WTC11 (cell line): ENCODE results near the gene CRYGS. TPM values are rescaled to one million over a fixed set of nuclear protein-coding genes. Genes with fewer than 3 reads are reported as not detected.
"Not testable (repeated sequence)": the region's sequence is repeated elsewhere in the genome, so short reads cannot be mapped to it uniquely, and the experiment has no call there.

Experiments
- ATAC-seq: fragments of 200-7000 bp; cut with Tn5 transposase; 2 replicates; pipeline ENCODE4 v1.10.0; 2021; ENCODE audit warnings: mild to moderate bottlenecking, moderate library complexity
- CTCF ChIA-PET: fragments of 300-600 bp; sonication (Branson Sonifier 250); formaldehyde crosslinking; loops from one replicate; lab custom pipeline; 2021; ENCODE audit warnings: antibody characterized with exemption; lab: Charles Lee
- POLR2A ChIA-PET: fragments of 350-600 bp; sonication (Branson Sonifier 250); formaldehyde crosslinking; loops from one replicate; lab custom pipeline; 2021; ENCODE audit warnings: antibody characterized with exemption; lab: Charles Lee
- DNase-seq: peaks from one replicate; pipeline ENCODE4 v3.0.0; 2021; ENCODE audit warnings: low spot score
- H3K27ac Mint-ChIP-seq: 2 replicates; pipeline ENCODE4 v1.8.0; 2021; ENCODE audit warnings: mixed read lengths
- H3K27me3 Mint-ChIP-seq: 2 replicates; pipeline ENCODE4 v1.8.0; 2021; ENCODE audit warnings: low read depth, mild to moderate bottlenecking, moderate library complexity, mixed read lengths
- H3K36me3 Mint-ChIP-seq: 2 replicates; pipeline ENCODE4 v1.8.0; 2021; ENCODE audit warnings: mixed read lengths
- H3K4me1 Mint-ChIP-seq: 2 replicates; pipeline ENCODE4 v1.8.0; 2022; ENCODE audit warnings: mixed read lengths
- H3K4me3 Mint-ChIP-seq: 2 replicates; pipeline ENCODE4 v1.8.0; 2021; ENCODE audit warnings: mild to moderate bottlenecking, moderate library complexity, mixed read lengths
- H3K9me3 Mint-ChIP-seq: 2 replicates; pipeline ENCODE4 v1.8.0; 2021; ENCODE audit warnings: mixed read lengths
- AFF4 ChIP-seq: sonication (generic); formaldehyde crosslinking; IDR thresholded peaks from 2 replicates; pipeline ENCODE4 v1.8.1; 2023; ENCODE audit warnings: mild to moderate bottlenecking, missing genetic modification reagents, borderline replicate concordance
- ATF1 ChIP-seq: sonication (generic); formaldehyde crosslinking; IDR thresholded peaks from 2 replicates; pipeline ENCODE4 v1.8.1; 2023; ENCODE audit warnings: mild to moderate bottlenecking, moderate library complexity, missing genetic modification reagents
- ATF3 ChIP-seq: sonication (generic); formaldehyde crosslinking; conservative IDR thresholded peaks from 2 replicates; pipeline ENCODE4 v1.8.1; 2022; ENCODE audit warnings: mild to moderate bottlenecking, missing genetic modification reagents
- CREM ChIP-seq: sonication (generic); formaldehyde crosslinking; IDR thresholded peaks from 2 replicates; pipeline ENCODE4 v1.8.1; 2022; ENCODE audit warnings: mild to moderate bottlenecking, missing genetic modification reagents, moderate library complexity
- FOXP4 ChIP-seq: sonication (generic); formaldehyde crosslinking; IDR thresholded peaks from 2 replicates; pipeline ENCODE4 v1.8.0; 2022; ENCODE audit warnings: mild to moderate bottlenecking, missing genetic modification reagents
- GABPB1 ChIP-seq: sonication (generic); formaldehyde crosslinking; IDR thresholded peaks from 2 replicates; pipeline ENCODE4 v1.8.1; 2023; ENCODE audit warnings: mild to moderate bottlenecking, missing genetic modification reagents
- GRHL2 ChIP-seq: fragments of 250-450 bp; sonication (Bioruptor Pico); IDR thresholded peaks from 2 replicates; pipeline ENCODE4 v1.8.0; 2022; ENCODE audit warnings: mild to moderate bottlenecking, moderate library complexity; ENCODE audit not compliant: insufficient replicate concordance, severe bottlenecking
- JAZF1 ChIP-seq: fragments of 250-450 bp; sonication (Bioruptor Pico); IDR thresholded peaks from 2 replicates; pipeline ENCODE4 v1.9.0; 2021; ENCODE audit warnings: moderate library complexity, mild to moderate bottlenecking, inconsistent platforms
- MAX ChIP-seq: sonication (generic); formaldehyde crosslinking; IDR thresholded peaks from 2 replicates; pipeline ENCODE4 v1.8.0; 2022; ENCODE audit warnings: mild to moderate bottlenecking, missing genetic modification reagents
- NFYB ChIP-seq: sonication (generic); formaldehyde crosslinking; conservative IDR thresholded peaks from 2 replicates; pipeline ENCODE4 v1.8.0; 2022; ENCODE audit warnings: low read depth, missing genetic modification reagents
- NR3C1 ChIP-seq: sonication (generic); formaldehyde crosslinking; conservative IDR thresholded peaks from 2 replicates; pipeline ENCODE4 v1.8.1; 2023; ENCODE audit warnings: low read depth, mild to moderate bottlenecking, missing genetic modification reagents
- RELA ChIP-seq: sonication (generic); formaldehyde crosslinking; IDR thresholded peaks from 2 replicates; pipeline ENCODE4 v1.8.1; 2022; ENCODE audit warnings: missing genetic modification reagents, mild to moderate bottlenecking, borderline replicate concordance
- SMAD3 ChIP-seq: sonication (generic); formaldehyde crosslinking; IDR thresholded peaks from 2 replicates; pipeline ENCODE4 v1.8.0; 2022; ENCODE audit warnings: missing genetic modification reagents, mild to moderate bottlenecking, borderline replicate concordance
- SMAD4 ChIP-seq: sonication (generic); formaldehyde crosslinking; IDR thresholded peaks from 2 replicates; pipeline ENCODE4 v1.8.0; 2022; ENCODE audit warnings: mild to moderate bottlenecking, missing genetic modification reagents
- USF2 ChIP-seq: sonication (generic); formaldehyde crosslinking; IDR thresholded peaks from 2 replicates; pipeline ENCODE4 v1.8.1; 2023; ENCODE audit warnings: mild to moderate bottlenecking, missing genetic modification reagents, moderate library complexity
- ZMAT4 ChIP-seq: fragments of 250-450 bp; sonication (Bioruptor Pico); IDR thresholded peaks from 2 replicates; pipeline ENCODE4 v1.9.0; 2021; ENCODE audit warnings: mild to moderate bottlenecking
- ZNF263 ChIP-seq: sonication (generic); formaldehyde crosslinking; IDR thresholded peaks from 2 replicates; pipeline ENCODE4 v1.8.1; 2022; ENCODE audit warnings: low read depth, mild to moderate bottlenecking, moderate library complexity, missing genetic modification reagents
- ZNF281 ChIP-seq: sonication (generic); formaldehyde crosslinking; IDR thresholded peaks from 2 replicates; pipeline ENCODE4 v1.8.0; 2023; ENCODE audit warnings: mild to moderate bottlenecking, missing genetic modification reagents
- ZSCAN18 ChIP-seq: fragments of 250-450 bp; sonication (Bioruptor Pico); IDR thresholded peaks from 2 replicates; pipeline ENCODE4 v2.1.2; 2022; ENCODE audit warnings: mild to moderate bottlenecking, moderate library complexity
- total RNA-seq: library from RNA; stranded (reverse); gene quantifications from 3 replicates; pipeline ENCODE4 v1.2.3, GENCODE V29; 2021

CRYGS gene
- total RNA-seq, 1 experiment from 2014 or later, result 1.7 TPM

GRCh38 chr3:186532598-186533072 is 11.5 kb downstream of the CRYGS start:
- DNase-seq, result no peak
- ChIA-PET POLR2A (interaction anchor here (0.6 kb wide), 1 partner anchor 920 kb away, joined by 3 read pairs; no protein-coding TSS in a partner anchor), CTCF (interaction anchor here (1.2 to 1.9 kb wide), 3 partner anchors 8 to 273 kb away, joined by 3 to 9 read pairs (median 6); no protein-coding TSS in a partner anchor)
- Mint-ChIP-seq H3K27ac (no peak overlapping the region), H3K9me3 (peaks cover 5% of the 10 kb centered on the region), H3K4me1 (peaks cover 17% of the 10 kb centered on the region), H3K27me3 (no peaks in the 10 kb centered on the region), H3K4me3 (no peak overlapping the region), H3K36me3 (no peaks in the 10 kb centered on the region)
- peak; percentile 39 for ATAC-seq
- TF ChIP-seq GRHL2 (CRISPR knock-in tag), result no peak
- no peak for TF ChIP-seq JAZF1 (CRISPR knock-in tag)

GRCh38 chr3:186531694-186532093 is 12.5 kb downstream of the CRYGS start:
- DNase-seq, H3K27me3 Mint-ChIP-seq, H3K4me3 Mint-ChIP-seq, H3K36me3 Mint-ChIP-seq, ATAC-seq, H3K9me3 Mint-ChIP-seq, H3K27ac Mint-ChIP-seq, POLR2A ChIA-PET: not testable (repeated sequence)
- CTCF ChIA-PET, result interaction anchor here (1.2 kb wide), 1 partner anchor 9 kb away, joined by 3 read pairs; no protein-coding TSS in a partner anchor
- peaks cover 17% of the 10 kb centered on the region for H3K4me1 Mint-ChIP-seq

GRCh38 chr3:186530415-186530814 is 13.8 kb downstream of the CRYGS start:
- no peaks in the 10 kb centered on the region for H3K36me3 Mint-ChIP-seq
- peak; percentile 65 for ATAC-seq
- POLR2A ChIA-PET, result no interaction called here
- CTCF ChIA-PET, result interaction anchor here (0.6 to 2.5 kb wide), 4 partner anchors 73 to 587 kb away, joined by 4 to 8 read pairs (median 6); no protein-coding TSS in a partner anchor
- no peak overlapping the region for H3K27ac Mint-ChIP-seq
- no peak overlapping the region for H3K4me3 Mint-ChIP-seq
- no peaks in the 10 kb centered on the region for H3K27me3 Mint-ChIP-seq
- peaks cover 21% of the 10 kb centered on the region for H3K4me1 Mint-ChIP-seq
- no peak for DNase-seq
- H3K9me3 Mint-ChIP-seq, result peaks cover 5% of the 10 kb centered on the region
- TF ChIP-seq MAX (CRISPR knock-in tag), result no peak
- TF ChIP-seq NFYB, result no peak
- TF ChIP-seq NR3C1 (CRISPR knock-in tag), result no peak
- no peak for TF ChIP-seq ZNF263 (CRISPR knock-in tag)
- no peak for TF ChIP-seq ZSCAN18 (CRISPR knock-in tag)
- no peak for TF ChIP-seq RELA (CRISPR knock-in tag)
- no peak for TF ChIP-seq FOXP4 (CRISPR knock-in tag)
- no peak for TF ChIP-seq GABPB1 (CRISPR knock-in tag)
- TF ChIP-seq ATF3 (CRISPR knock-in tag), result no peak
- no peak for TF ChIP-seq USF2 (CRISPR knock-in tag)
- no peak for TF ChIP-seq SMAD3 (CRISPR knock-in tag)
- no peak for TF ChIP-seq ATF1 (CRISPR knock-in tag)
- TF ChIP-seq AFF4 (CRISPR knock-in tag), result no peak
- no peak for TF ChIP-seq ZMAT4 (CRISPR knock-in tag)
- TF ChIP-seq ZNF281 (CRISPR knock-in tag), result no peak
- TF ChIP-seq CREM, result no peak
- TF ChIP-seq SMAD4 (CRISPR knock-in tag), result no peak
